ENCODE results near the gene SPSB4.
"Not testable (repeated sequence)": the region's sequence is repeated elsewhere in the genome, so short reads cannot be mapped to it uniquely, and the experiment has no call there.

SPSB4 gene

DNA sequence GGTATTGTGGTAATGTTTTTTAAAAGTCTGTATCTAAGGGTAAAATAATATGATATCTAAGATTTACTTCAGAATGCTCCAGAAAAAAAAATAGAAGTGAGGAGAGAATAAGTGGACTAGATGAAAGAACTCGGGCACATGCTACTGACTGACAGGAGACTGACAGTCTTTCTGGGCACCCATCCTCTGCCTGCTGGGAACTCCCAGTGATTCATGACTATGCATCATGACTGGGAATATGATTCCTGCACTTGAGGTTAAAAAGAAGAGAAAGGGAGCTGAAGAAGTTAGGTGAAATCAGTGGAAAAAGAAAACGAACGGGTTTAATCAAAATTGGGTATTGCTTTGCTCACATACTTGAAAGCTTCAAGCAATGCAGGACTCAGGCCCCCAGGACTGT is 35.7 kb upstream of the SPSB4 start:
- H3K4me3 ChIP-seq (ENCODE audit: low read depth, low read length): no peak overlapping the region
- DNase-seq (ENCODE audit: low read depth): no peak
- TF ChIP-seq, protein P1, sequence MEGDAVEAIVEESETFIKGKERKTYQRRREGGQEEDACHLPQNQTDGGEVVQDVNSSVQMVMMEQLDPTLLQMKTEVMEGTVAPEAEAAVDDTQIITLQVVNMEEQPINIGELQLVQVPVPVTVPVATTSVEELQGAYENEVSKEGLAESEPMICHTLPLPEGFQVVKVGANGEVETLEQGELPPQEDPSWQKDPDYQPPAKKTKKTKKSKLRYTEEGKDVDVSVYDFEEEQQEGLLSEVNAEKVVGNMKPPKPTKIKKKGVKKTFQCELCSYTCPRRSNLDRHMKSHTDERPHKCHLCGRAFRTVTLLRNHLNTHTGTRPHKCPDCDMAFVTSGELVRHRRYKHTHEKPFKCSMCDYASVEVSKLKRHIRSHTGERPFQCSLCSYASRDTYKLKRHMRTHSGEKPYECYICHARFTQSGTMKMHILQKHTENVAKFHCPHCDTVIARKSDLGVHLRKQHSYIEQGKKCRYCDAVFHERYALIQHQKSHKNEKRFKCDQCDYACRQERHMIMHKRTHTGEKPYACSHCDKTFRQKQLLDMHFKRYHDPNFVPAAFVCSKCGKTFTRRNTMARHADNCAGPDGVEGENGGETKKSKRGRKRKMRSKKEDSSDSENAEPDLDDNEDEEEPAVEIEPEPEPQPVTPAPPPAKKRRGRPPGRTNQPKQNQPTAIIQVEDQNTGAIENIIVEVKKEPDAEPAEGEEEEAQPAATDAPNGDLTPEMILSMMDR (IDR thresholded peaks at IDR 0.05; ENCODE audit: control insufficient read depth, extremely low read depth, insufficient read depth): no peak

GRCh38 chr3:141017366-141018322 is 33.5 kb upstream of the SPSB4 start:
- not testable (repeated sequence) for DNase-seq (ENCODE audit: low read depth); H3K4me3 ChIP-seq (ENCODE audit: low read depth, low read length)

DNA sequence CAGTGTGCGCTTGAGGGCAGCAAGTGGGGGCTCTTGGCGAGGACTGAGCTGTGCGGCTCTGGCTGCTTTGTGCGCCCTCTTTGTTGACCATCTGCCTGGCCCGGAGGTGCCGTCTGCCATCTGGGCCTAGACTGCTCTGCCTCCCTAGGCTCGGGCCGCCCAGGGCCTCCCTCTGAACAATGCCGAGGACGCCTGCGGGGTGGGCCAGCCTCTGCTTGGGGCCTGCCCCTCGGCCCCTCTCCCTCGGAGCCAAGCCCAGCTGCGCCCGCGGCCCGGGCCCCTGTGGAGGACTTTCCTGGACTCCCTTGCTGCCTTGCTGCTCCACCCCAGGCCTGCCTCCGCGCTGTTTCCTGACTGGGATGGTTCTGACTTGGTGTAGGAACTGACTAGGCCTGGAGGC is 31.9 kb upstream of the SPSB4 start:
- TF ChIP-seq, protein P1 (IDR thresholded peaks at IDR 0.05; ENCODE audit: control insufficient read depth, extremely low read depth, insufficient read depth): no peak
- H3K4me3 ChIP-seq (ENCODE audit: low read depth, low read length): no peak overlapping the region
- DNase-seq (ENCODE audit: low read depth): no peak

GRCh38 chr3:141020143-141020830 is 30.9 kb upstream of the SPSB4 start:
- TF ChIP-seq, protein P1 (IDR thresholded peaks at IDR 0.05; ENCODE audit: control insufficient read depth, extremely low read depth, insufficient read depth): no peak
- no peak for DNase-seq (ENCODE audit: low read depth)
- H3K4me3 ChIP-seq (ENCODE audit: low read depth, low read length): no peak overlapping the region

GRCh38 chr3:141021261-141021660 is 29.9 kb upstream of the SPSB4 start:
- TF ChIP-seq, protein P1 (IDR thresholded peaks at IDR 0.05; ENCODE audit: control insufficient read depth, extremely low read depth, insufficient read depth): no peak
- no peak for DNase-seq (ENCODE audit: low read depth)
- H3K4me3 ChIP-seq (ENCODE audit: low read depth, low read length): no peak overlapping the region

DNA sequence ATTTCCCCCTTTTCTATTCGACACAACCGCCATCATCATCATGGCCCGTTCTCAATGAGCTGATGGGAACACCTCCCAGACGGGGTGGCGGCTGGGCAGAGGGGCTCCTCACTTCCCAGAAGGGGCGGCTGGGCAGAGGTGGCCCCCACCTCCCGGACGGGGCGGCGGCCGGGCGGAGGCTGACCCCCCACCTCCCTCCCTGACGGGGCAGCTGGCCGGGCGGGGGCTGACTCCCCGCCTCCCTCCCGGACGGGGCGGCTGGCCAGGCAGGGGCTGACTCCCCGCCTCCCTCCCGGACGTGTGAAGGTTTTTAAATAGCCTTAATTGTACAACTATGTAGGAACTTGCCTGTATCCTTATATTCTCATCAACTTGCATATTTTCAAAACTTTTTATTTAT is 20.9 kb upstream of the SPSB4 start:
- TF ChIP-seq, protein P1 (IDR thresholded peaks at IDR 0.05; ENCODE audit: control insufficient read depth, extremely low read depth, insufficient read depth): no peak

DNA sequence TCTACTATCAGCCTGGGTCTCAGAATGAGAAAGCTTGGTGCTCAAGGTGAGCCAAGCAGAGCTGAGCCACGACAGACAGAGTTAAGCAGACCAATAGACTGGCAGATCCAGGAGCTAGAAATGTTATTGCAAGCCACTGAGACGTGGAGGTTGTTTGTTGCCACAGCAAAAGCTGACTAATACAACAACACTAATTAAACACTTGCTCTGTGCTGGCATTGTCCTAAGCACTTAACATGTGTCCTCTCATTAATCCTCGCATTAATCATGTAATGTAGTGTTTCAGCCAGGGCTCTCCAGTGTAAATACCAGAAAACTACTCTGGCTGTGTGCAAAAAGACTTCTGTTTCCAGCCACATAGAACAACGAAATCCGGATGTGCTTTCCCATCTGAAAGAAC is 11.6 kb upstream of the SPSB4 start:
- DNase-seq (ENCODE audit: low read depth): no peak
- H3K4me3 ChIP-seq (ENCODE audit: low read depth, low read length): no peak overlapping the region
- TF ChIP-seq, protein P1 (IDR thresholded peaks at IDR 0.05; ENCODE audit: control insufficient read depth, extremely low read depth, insufficient read depth): no peak

More for the DNA sequence above, 20.9 kb upstream of the SPSB4 start:
- DNase-seq (ENCODE audit: low read depth): no peak
- H3K4me3 ChIP-seq (ENCODE audit: low read depth, low read length): no peak overlapping the region

All from LNCaP clone FGC (cell line).